ENCODE data around the gene MX2. TPM values are rescaled to one million over a fixed set of nuclear protein-coding genes. Genes with fewer than 3 reads are reported as not detected.

MX2 gene
- total and polyA plus RNA-seq, 2 donors (not counting 1 experiment from before 2014, with no cell fraction given), result 51.2 to 64.3 TPM

DNA sequence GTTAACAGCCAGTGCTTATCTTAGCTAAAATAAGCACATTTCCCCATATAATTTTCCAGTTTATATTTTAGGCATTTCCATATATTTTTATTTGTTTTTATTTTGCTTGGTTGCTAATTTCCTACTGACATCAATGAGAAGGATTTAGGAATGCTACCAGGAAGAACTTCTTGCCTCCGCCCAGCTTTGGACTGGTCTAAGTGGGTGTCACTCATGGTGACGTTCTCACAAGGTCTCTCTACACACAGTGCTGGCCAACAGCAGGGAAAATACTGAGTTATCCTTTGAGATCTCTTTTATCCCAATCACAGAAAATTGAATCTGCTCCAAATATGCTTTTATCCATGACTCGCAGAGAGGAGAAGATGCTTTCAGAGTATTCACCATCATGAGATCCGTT lies 77.4 kb downstream of the MX2 start:
- H3K9ac ChIP-seq (ENCODE audit: low read length), result no peak overlapping the region
- no peaks in the 10 kb centered on the region for H4K20me1 ChIP-seq (ENCODE audit: control insufficient read depth, insufficient read depth, low read length, poor library complexity, severe bottlenecking)
- CTCF ChIA-PET, result interaction anchor here (1.5 kb wide), 1 partner anchor 156 kb away, joined by 4 read pairs; no protein-coding TSS in a partner anchor
- H3K4me1 ChIP-seq (ENCODE audit: control insufficient read depth in 2 of 2, insufficient read depth in 2 of 2, low read length in 2 of 2), result no peaks in the 10 kb centered on the region
- peaks cover 0 to 3% (median 2%) of the 10 kb centered on the region in 3 donors for H3K9me3 ChIP-seq (ENCODE audit: control extremely low read depth in 1 of 3, control insufficient read depth in 2 of 3, insufficient read depth in 1 of 3, low read length in 2 of 3)
- Mint-ChIP-seq H3K4me1 (no peaks in the 10 kb centered on the region), H3K27me3 (no peaks in the 10 kb centered on the region), H3K4me3 (no peak overlapping the region), H3K9me3 (ENCODE audit: insufficient read depth) (peaks cover 4% of the 10 kb centered on the region), H3K27ac (no peak overlapping the region)
- intact Hi-C loops (cut with micrococcal nuclease), result no loop called here
- POLR2A ChIA-PET, result no interaction called here
- no peaks in the 10 kb centered on the region for H3K27me3 ChIP-seq (replicated peaks in 1 of 4; ENCODE audit: control extremely low read depth in 1 of 4, control insufficient read depth in 3 of 4, insufficient read depth in 4 of 4, low read length in 3 of 4)
- no peak overlapping the region for H3K27ac ChIP-seq (ENCODE audit: low read length in 2 of 2)
- ATAC-seq (ENCODE audit: low read depth), result no peak
- WGBS (ENCODE audit: insufficient coverage), result 95% methylated on average over 3 of the region's 4 CpGs
- no peak for TF ChIP-seq EZH2 (IDR thresholded peaks at IDR 0.05; ENCODE audit: borderline replicate concordance, insufficient read depth, low read depth, low read length, poor library complexity, severe bottlenecking)
- TF ChIP-seq, protein P1, sequence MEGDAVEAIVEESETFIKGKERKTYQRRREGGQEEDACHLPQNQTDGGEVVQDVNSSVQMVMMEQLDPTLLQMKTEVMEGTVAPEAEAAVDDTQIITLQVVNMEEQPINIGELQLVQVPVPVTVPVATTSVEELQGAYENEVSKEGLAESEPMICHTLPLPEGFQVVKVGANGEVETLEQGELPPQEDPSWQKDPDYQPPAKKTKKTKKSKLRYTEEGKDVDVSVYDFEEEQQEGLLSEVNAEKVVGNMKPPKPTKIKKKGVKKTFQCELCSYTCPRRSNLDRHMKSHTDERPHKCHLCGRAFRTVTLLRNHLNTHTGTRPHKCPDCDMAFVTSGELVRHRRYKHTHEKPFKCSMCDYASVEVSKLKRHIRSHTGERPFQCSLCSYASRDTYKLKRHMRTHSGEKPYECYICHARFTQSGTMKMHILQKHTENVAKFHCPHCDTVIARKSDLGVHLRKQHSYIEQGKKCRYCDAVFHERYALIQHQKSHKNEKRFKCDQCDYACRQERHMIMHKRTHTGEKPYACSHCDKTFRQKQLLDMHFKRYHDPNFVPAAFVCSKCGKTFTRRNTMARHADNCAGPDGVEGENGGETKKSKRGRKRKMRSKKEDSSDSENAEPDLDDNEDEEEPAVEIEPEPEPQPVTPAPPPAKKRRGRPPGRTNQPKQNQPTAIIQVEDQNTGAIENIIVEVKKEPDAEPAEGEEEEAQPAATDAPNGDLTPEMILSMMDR (IDR thresholded peaks at IDR 0.05), result no peak
- H3K4me3 ChIP-seq (ENCODE audit: control extremely low read depth in 1 of 5, extremely low read depth in 1 of 5, insufficient read depth in 1 of 5, low read depth in 2 of 5, low read length in 4 of 5), result no peak overlapping the region
- no peaks in the 10 kb centered on the region for H3K79me2 ChIP-seq (ENCODE audit: control insufficient read depth, insufficient read depth, low read length)
- H2AFZ ChIP-seq (ENCODE audit: insufficient read depth, low read depth, low read length, poor library complexity, severe bottlenecking), result no peak overlapping the region
- DNase-seq, result no peak
- H3K36me3 ChIP-seq (replicated peaks in 1 of 2; ENCODE audit: control extremely low read depth in 1 of 2, control insufficient read depth in 1 of 2, extremely low read depth in 1 of 2, insufficient read depth in 2 of 2, low read length in 1 of 2), result peaks cover 1 to 97% of the 10 kb centered on the region in 2 experiments
- no peak overlapping the region for H3K4me2 ChIP-seq (replicated peaks; ENCODE audit: low read depth, low read length, poor library complexity, severe bottlenecking)

- H3K9ac ChIP-seq (ENCODE audit: low read length), result no peak overlapping the region
- ChIA-PET CTCF (no interaction called here), POLR2A (no interaction called here)
- no peak overlapping the region for H2AFZ ChIP-seq (ENCODE audit: insufficient read depth, low read depth, low read length, poor library complexity, severe bottlenecking)
- H3K27me3 ChIP-seq (replicated peaks in 1 of 4; ENCODE audit: control extremely low read depth in 1 of 4, control insufficient read depth in 3 of 4, insufficient read depth in 4 of 4, low read length in 3 of 4), result no peaks in the 10 kb centered on the region
- H3K4me3 ChIP-seq (ENCODE audit: control extremely low read depth in 1 of 5, extremely low read depth in 1 of 5, insufficient read depth in 1 of 5, low read depth in 2 of 5, low read length in 4 of 5), result no peak overlapping the region
- H3K79me2 ChIP-seq (ENCODE audit: control insufficient read depth, insufficient read depth, low read length), result no peaks in the 10 kb centered on the region
- no peaks in the 10 kb centered on the region for H3K27me3 Mint-ChIP-seq
- TF ChIP-seq, protein P1 (IDR thresholded peaks at IDR 0.05), result no peak
- no peak for TF ChIP-seq EZH2 (IDR thresholded peaks at IDR 0.05; ENCODE audit: borderline replicate concordance, insufficient read depth, low read depth, low read length, poor library complexity, severe bottlenecking)
- no peaks in the 10 kb centered on the region for H4K20me1 ChIP-seq (ENCODE audit: control insufficient read depth, insufficient read depth, low read length, poor library complexity, severe bottlenecking)
- peaks cover 1 to 96% of the 10 kb centered on the region in 2 experiments for H3K36me3 ChIP-seq (replicated peaks in 1 of 2; ENCODE audit: control extremely low read depth in 1 of 2, control insufficient read depth in 1 of 2, extremely low read depth in 1 of 2, insufficient read depth in 2 of 2, low read length in 1 of 2)
- H3K4me2 ChIP-seq (replicated peaks; ENCODE audit: low read depth, low read length, poor library complexity, severe bottlenecking), result no peak overlapping the region
- ATAC-seq (ENCODE audit: low read depth) (no peak), DNase-seq (no peak)
- H3K4me1 Mint-ChIP-seq, result no peaks in the 10 kb centered on the region
- intact Hi-C loops (cut with micrococcal nuclease), result no loop called here
- H3K4me1 ChIP-seq (ENCODE audit: control insufficient read depth in 2 of 2, insufficient read depth in 2 of 2, low read length in 2 of 2), result no peaks in the 10 kb centered on the region
- 100% methylated on average over 11 of the region's 14 CpGs for WGBS (ENCODE audit: insufficient coverage)
- no peaks in the 10 kb centered on the region for H3K9me3 Mint-ChIP-seq (ENCODE audit: insufficient read depth)
- H3K4me3 Mint-ChIP-seq, result no peak overlapping the region
- H3K9me3 ChIP-seq (ENCODE audit: control extremely low read depth in 1 of 3, control insufficient read depth in 2 of 3, insufficient read depth in 1 of 3, low read length in 2 of 3), result no peaks in the 10 kb centered on the region
- H3K27ac Mint-ChIP-seq, result no peak overlapping the region
- H3K27ac ChIP-seq (ENCODE audit: low read length in 2 of 2), result no peak overlapping the region
Measured at GRCh38 chr21:41441546-41441945, 79.7 kb downstream of the MX2 start.

Measured in B cell (primary cell).